ENCODE data around the gene SIL1.
"Not testable (repeated sequence)": the region's sequence is repeated elsewhere in the genome, so short reads cannot be mapped to it uniquely, and the experiment has no call there.

The SIL1 gene

DNA sequence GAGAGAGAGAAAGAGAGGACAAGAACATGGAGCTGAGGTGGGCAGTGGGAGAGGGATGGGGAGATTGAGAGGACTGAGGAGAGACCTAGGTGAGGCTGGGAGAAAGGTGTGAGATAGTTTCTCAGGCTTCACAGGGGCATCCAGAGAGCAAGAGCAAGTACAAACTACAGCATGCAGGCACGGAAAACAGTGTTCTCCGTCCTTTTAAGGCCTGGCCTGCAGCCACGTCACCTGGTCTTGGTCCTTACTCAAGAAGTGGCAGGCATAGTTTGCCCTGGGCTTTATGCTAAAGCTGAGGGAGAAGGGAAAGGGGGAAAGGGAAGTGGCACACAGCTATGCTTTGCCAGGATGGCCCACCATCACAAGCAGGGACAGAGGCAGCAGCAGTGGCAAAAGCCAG is 65.7 kb downstream of the SIL1 start:
- Mint-ChIP-seq H3K4me1 (peaks cover 10% of the 10 kb centered on the region), H3K4me3 (no peak overlapping the region), H3K9me3 (no peaks in the 10 kb centered on the region), H3K36me3 (peaks cover 10% of the 10 kb centered on the region), H3K27ac (no peak overlapping the region), H3K27me3 (no peaks in the 10 kb centered on the region)
- DNase-seq (ENCODE audit: low spot score in 2 of 2): no peak
- no peak for ATAC-seq (ENCODE audit: low read depth)

DNA sequence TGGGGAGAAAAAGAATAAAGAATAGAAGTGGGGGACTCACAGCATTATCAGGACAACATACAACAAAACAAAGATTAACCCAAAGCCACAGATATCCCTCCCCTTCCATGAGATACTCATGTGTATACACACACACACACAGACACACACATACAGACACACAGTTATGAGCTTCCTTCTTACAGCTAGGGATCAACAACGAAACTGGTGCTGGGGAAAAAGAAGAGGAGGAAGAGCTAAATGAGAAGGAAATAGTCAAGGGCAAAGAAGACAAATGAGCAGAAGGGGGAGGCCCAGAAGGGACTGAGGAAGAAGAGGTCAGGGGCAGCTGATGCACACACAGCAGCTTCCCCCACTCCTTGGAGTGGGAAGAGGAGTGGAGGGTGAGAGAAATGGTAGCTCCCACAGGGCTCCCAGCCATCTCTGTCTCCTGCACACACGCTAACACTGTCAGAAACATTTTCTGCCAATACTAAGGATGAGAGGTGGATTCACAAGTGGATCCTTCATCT is 66.2 kb downstream of the SIL1 start:
- Mint-ChIP-seq H3K4me3 (no peak overlapping the region), H3K4me1 (peaks cover 10% of the 10 kb centered on the region), H3K36me3 (peaks cover 15% of the 10 kb centered on the region), H3K9me3 (no peaks in the 10 kb centered on the region), H3K27me3 (no peaks in the 10 kb centered on the region), H3K27ac (no peak overlapping the region)
- no peak for DNase-seq (ENCODE audit: low spot score in 2 of 2)
- ATAC-seq (ENCODE audit: low read depth): no peak

DNA sequence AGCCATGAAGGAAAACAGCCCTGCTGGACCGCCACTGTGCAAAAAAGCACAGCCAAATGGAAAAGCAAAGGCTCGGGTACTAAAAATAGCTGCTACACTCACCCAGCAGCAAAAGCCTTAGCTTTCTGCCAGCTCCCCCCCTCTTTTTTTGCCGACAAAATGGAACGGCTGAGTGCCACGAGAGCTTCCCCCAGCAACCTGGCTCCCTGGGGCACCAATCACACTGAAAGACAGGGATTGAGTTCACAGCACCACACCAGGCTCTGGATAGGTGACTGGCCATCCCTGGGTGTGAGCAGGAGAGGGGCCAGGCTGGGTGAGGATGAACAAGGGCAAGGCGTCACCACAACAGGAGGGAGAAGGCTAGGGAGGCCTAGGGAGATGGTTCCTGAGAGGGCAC is 66.7 kb downstream of the SIL1 start:
- H3K4me3 Mint-ChIP-seq: no peak overlapping the region
- no peak for ATAC-seq (ENCODE audit: low read depth)
- peaks cover 10% of the 10 kb centered on the region for H3K4me1 Mint-ChIP-seq
- DNase-seq (ENCODE audit: low spot score in 2 of 2): no peak
- H3K27ac Mint-ChIP-seq: no peak overlapping the region
- no peaks in the 10 kb centered on the region for H3K27me3 Mint-ChIP-seq
- H3K9me3 Mint-ChIP-seq: no peaks in the 10 kb centered on the region
- H3K36me3 Mint-ChIP-seq: peaks cover 20% of the 10 kb centered on the region

DNA sequence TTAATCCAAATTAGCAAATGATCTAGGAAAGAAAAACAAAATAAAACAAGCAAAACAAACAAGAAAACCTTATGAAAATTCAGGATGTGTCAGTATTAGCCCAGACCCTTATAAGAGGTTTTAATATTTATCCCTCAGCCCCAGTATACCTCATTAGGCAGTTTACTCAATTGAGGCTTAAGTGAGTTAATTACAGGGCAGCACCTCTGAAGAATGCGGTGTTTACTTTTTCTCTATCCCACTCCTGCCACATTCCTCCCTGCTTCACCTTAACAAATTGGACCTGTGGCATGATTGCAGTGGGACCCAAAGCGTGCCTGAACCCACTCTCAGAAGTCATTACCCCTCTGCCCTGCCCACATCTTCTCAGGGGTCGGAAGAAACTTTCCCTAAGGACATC is 67.1 kb downstream of the SIL1 start:
- ATAC-seq (ENCODE audit: low read depth): no peak
- H3K27ac Mint-ChIP-seq: no peak overlapping the region
- no peaks in the 10 kb centered on the region for H3K27me3 Mint-ChIP-seq
- DNase-seq (ENCODE audit: low spot score in 2 of 2): no peak
- H3K4me3 Mint-ChIP-seq: no peak overlapping the region
- peaks cover 17% of the 10 kb centered on the region for H3K36me3 Mint-ChIP-seq
- peaks cover 7% of the 10 kb centered on the region for H3K4me1 Mint-ChIP-seq
- H3K9me3 Mint-ChIP-seq: no peaks in the 10 kb centered on the region

DNA sequence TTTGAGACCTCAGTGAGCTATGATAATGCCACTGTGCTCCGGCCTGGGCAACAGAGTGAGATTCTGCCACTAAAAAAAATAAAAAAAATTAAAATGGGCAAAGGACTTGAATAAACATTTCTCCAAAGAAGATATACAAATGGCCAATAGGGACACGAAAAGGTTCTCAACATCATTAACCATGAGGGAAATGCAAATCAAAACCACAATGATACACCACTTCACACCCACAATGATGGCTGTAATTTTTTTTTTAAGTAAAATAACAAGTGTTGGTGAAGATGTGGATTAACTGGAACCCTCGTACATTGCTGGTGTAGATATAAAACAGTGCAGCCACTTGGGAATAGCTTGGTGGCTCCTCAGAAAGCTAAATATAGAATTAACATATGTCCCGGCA is 68.0 kb downstream of the SIL1 start:
- Mint-ChIP-seq H3K27ac (no peak overlapping the region), H3K4me1 (peaks cover 7% of the 10 kb centered on the region), H3K27me3 (no peaks in the 10 kb centered on the region), H3K4me3 (no peak overlapping the region), H3K9me3 (no peaks in the 10 kb centered on the region), H3K36me3 (peaks cover 17% of the 10 kb centered on the region)
- no peak for ATAC-seq (ENCODE audit: low read depth)
- DNase-seq (ENCODE audit: low spot score in 2 of 2): no peak

DNA sequence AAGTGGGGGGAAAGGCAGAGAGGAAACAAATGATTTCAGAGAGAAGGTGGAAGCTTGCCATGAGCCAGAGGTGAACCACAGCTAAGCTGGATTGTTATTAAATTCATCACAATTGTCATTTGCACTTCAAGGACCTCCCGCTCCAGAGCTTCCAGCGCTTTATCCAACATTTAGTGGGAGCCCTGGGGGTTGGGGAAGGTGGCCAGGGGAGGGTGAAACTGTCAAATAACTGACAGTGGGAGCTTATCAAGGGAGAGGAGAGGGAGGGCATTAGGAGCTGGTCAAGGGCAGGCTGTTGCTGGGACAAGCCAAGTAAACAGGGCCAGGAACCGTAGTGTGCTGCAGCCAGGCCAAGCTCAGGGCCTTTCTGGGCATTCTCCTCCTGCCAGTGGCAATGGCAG is 71.5 kb downstream of the SIL1 start:
- no peak overlapping the region for H3K27ac Mint-ChIP-seq

DNA sequence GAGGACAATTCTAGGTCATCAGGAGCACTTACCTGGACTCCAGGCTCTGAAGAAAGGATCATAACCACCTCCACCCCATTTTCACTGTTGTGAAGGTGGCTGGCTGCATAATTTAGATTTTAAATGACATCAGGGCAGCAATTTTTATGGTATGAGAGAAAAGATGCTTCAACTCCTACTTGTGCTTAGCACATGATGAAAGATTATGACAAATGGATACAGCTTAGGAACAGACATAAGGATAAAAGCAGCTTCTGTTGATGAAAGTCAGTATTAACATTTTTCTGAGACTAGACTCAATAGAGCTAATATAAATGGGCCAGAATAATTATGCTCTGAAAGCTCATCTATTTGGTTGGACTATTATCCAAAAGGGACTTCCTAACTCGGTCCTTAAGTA is 72.2 kb downstream of the SIL1 start:
- Mint-ChIP-seq H3K27ac (no peak overlapping the region), H3K4me3 (no peak overlapping the region), H3K36me3 (peaks cover 20% of the 10 kb centered on the region), H3K4me1 (no peaks in the 10 kb centered on the region), H3K9me3 (no peaks in the 10 kb centered on the region), H3K27me3 (no peaks in the 10 kb centered on the region)
- no peak for ATAC-seq (ENCODE audit: low read depth)
- DNase-seq (ENCODE audit: low spot score in 2 of 2): no peak

More for the DNA sequence above, 71.5 kb downstream of the SIL1 start:
- DNase-seq (ENCODE audit: low spot score in 2 of 2): no peak
- Mint-ChIP-seq H3K4me1 (peaks cover under 1% of the 10 kb centered on the region), H3K9me3 (no peaks in the 10 kb centered on the region), H3K36me3 (peaks cover 17% of the 10 kb centered on the region), H3K4me3 (no peak overlapping the region), H3K27me3 (no peaks in the 10 kb centered on the region)
- no peak for ATAC-seq (ENCODE audit: low read depth)

DNA sequence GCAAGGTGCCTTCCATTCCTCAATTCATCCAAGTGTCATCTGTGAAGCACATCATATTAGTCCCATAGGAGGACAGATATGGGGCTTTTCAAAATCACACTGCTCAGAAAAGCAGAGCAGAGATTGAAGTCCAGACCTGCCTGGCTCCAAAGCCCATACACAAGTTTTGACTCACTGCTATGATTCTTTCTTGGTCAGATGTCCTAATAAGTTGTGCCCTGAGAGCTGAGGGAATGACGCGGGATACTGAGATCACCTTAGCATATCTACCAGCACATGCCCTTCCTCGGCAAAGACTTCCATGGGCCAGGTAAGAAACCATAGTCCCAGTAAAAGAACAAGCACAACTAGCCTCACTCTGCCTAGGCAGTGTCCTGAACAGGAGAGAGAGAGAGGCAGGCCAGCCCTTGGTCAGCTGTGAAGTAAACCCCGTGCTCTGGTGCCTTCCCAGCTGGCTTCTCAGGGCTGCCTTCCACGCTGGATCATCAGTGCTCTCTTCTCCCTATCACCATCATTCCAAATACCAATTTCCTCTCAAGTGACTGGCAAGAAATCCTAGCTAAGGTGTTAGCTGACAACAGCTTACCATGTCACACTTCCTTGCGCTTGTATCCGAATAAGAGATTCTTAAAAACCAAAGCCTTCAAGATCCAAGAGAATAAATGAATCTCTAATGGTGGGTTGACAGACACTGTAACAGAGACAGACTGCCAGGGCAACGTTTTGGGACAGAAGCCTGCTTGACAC is 73.2 kb downstream of the SIL1 start:
- no peak overlapping the region for H3K4me3 Mint-ChIP-seq
- no peak for ATAC-seq (ENCODE audit: low read depth)
- no peaks in the 10 kb centered on the region for H3K9me3 Mint-ChIP-seq

DNA sequence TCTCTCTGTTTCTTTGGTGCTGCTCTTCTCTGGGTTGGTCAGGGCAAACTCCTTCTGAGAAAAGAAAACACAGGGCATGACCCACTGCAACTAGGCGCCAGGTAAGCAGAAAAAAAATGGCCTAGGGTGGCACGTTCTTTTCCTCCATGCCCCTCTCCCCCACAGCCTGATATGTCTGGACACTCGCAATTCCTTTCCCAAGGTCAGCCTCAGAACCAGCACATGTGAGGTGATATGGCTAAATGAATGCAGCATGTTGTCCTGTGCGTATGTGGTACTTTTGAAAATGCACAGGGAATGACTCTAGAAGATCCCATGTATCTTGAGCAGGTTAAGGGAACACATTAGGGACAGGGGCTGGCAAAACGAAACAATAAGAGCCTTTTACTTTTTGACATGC is 77.0 kb downstream of the SIL1 start:
- H3K9me3 Mint-ChIP-seq: no peaks in the 10 kb centered on the region
- H3K36me3 Mint-ChIP-seq: peaks cover 30% of the 10 kb centered on the region
- H3K4me1 Mint-ChIP-seq: no peaks in the 10 kb centered on the region
- ATAC-seq (ENCODE audit: low read depth): no peak
- no peaks in the 10 kb centered on the region for H3K27me3 Mint-ChIP-seq
- no peak for DNase-seq (ENCODE audit: low spot score in 2 of 2)
- no peak overlapping the region for H3K27ac Mint-ChIP-seq
- no peak overlapping the region for H3K4me3 Mint-ChIP-seq

More for the DNA sequence above, 73.2 kb downstream of the SIL1 start:
- Mint-ChIP-seq H3K27ac (no peak overlapping the region), H3K4me1 (no peaks in the 10 kb centered on the region), H3K27me3 (no peaks in the 10 kb centered on the region), H3K36me3 (peaks cover 29% of the 10 kb centered on the region)
- no peak for DNase-seq (ENCODE audit: low spot score in 2 of 2)

DNA sequence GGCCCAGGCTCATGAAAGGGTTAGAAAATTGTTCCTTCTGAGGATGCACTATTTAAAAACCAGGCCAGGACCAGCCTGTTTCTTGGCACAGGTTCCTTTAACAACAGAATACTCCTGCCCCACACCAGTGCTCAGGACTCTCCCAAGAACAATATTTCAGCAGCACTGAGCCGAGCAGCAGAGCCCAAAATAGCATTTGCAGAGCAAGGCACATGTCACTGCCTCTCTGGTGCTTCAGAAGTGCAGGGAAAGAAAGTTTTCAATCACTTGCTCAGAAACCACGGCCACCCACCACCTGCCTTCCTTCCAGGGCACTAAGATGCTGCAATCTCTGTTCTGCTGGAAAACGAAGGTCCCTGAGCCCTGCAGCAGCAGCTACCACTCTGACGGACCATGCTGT is 77.6 kb downstream of the SIL1 start:
- no peaks in the 10 kb centered on the region for H3K27me3 Mint-ChIP-seq
- no peak overlapping the region for H3K27ac Mint-ChIP-seq
- H3K9me3 Mint-ChIP-seq: no peaks in the 10 kb centered on the region
- DNase-seq (ENCODE audit: low spot score in 2 of 2) (no peak), ATAC-seq (ENCODE audit: low read depth) (no peak)
- H3K4me3 Mint-ChIP-seq: no peak overlapping the region
- peaks cover 31% of the 10 kb centered on the region for H3K36me3 Mint-ChIP-seq
- H3K4me1 Mint-ChIP-seq: no peaks in the 10 kb centered on the region

DNA sequence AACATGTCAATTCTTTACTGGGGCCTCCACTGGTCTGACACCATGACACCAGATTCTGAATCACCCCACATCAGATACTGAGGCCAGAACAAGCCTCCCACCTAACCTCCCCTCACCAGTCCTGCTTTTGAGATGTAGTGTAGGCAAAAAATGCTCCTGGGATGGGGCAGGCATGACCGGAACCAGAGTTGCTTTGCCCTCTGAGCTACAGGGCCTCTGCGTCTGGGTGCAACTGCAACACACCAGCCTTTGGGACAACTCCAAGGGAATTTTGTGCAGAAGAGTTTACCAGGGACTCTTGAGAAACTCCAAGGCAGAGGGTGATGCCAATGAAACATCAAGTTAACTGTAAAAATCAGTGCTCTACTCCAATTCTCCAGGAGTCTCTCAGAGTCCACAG is 79.4 kb downstream of the SIL1 start:
- H3K27ac Mint-ChIP-seq: no peak overlapping the region
- no peaks in the 10 kb centered on the region for H3K27me3 Mint-ChIP-seq
- no peaks in the 10 kb centered on the region for H3K4me1 Mint-ChIP-seq
- H3K4me3 Mint-ChIP-seq: no peak overlapping the region
- DNase-seq (ENCODE audit: low spot score in 2 of 2) (no peak), ATAC-seq (ENCODE audit: low read depth) (no peak)
- no peaks in the 10 kb centered on the region for H3K9me3 Mint-ChIP-seq
- H3K36me3 Mint-ChIP-seq: peaks cover 29% of the 10 kb centered on the region

DNA sequence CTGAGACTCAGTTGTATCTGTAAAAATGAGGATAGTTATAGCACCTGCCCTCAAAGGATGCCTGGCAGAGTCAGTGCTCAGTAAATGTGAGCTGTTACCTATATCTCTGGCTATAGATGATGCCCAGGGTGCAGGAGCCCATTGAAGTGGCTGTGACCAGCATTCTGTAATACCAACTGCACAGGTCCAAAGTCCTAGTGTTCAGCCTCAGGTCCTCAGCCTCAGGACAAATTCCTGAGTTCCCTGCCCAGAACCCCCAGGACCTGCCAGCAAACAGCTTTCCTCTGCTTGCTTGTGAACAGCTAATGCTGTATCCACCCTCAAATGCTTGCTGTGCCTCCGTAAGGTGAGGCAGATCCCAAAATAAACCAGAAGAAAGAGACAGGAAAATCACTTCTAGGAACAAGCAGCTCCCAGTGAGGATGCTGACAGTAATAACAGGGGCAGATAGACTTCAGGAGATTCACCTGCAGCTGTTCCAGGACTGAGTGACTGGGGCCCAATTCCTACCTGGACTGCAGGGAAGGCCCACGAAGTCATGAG is 80.8 kb downstream of the SIL1 start:
- Mint-ChIP-seq H3K4me1 (no peaks in the 10 kb centered on the region), H3K4me3 (no peak overlapping the region), H3K27ac (no peak overlapping the region), H3K27me3 (no peaks in the 10 kb centered on the region), H3K9me3 (peaks cover 2% of the 10 kb centered on the region), H3K36me3 (peaks cover 32% of the 10 kb centered on the region)
- DNase-seq (ENCODE audit: low spot score in 2 of 2): no peak
- ATAC-seq (ENCODE audit: low read depth): no peak

DNA sequence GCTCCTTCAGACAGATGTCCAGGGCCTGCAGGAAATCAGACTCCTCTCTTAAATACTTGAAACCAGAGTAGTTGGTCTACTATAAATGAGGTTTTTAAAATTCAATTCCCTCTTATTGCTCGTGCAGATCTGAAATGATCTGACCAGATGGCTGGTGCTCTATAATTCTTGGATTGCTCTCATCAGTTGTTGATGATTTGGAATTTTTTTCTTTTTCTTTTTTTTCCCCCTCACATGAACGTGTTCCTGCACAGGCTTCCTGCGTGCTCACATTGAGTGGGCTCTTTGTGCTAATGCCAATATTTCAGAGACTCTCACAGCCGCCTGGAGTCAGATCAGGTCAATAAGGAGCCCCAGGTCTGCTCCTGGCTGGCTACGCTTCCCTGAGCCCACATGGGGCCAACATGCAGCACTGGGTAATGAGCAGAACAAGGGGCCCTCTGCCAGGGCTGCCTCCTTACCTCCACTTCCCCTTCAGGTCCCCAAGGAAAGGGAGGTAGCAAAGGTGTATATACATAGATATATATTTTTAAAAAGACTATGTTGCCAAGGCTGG is 82.0 kb downstream of the SIL1 start:
- DNase-seq (ENCODE audit: low spot score in 2 of 2): no peak
- no peaks in the 10 kb centered on the region for H3K27me3 Mint-ChIP-seq
- ATAC-seq (ENCODE audit: low read depth): no peak
- H3K4me3 Mint-ChIP-seq: no peak overlapping the region
- no peak overlapping the region for H3K27ac Mint-ChIP-seq
- peaks cover 33% of the 10 kb centered on the region for H3K36me3 Mint-ChIP-seq
- no peaks in the 10 kb centered on the region for H3K4me1 Mint-ChIP-seq
- peaks cover 2% of the 10 kb centered on the region for H3K9me3 Mint-ChIP-seq

DNA sequence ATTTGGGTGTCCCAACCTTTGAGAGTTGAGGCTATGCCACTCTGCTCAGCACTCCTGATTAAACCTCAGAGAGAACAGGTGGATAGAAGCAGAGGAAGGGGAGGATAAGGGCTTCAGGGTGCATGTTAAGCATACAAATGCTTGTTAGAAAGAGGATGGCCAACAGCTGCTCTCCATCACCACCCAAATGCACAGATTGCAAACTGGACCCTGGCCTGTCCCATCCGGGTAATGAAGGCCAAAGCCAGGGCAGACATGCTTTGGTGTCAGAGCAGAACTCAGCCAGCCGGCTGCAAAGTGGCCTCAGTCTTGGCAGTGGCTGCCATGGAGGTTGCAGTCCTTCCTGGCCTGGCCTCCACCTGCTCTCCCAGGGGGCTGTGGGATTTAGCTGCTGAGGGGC is 84.3 kb downstream of the SIL1 start:
- H3K36me3 Mint-ChIP-seq: peaks cover 19% of the 10 kb centered on the region
- ATAC-seq (ENCODE audit: low read depth) (no peak), DNase-seq (ENCODE audit: low spot score in 2 of 2) (no peak)
- H3K9me3 Mint-ChIP-seq: peaks cover 2% of the 10 kb centered on the region
- no peak overlapping the region for H3K4me3 Mint-ChIP-seq
- H3K4me1 Mint-ChIP-seq: no peaks in the 10 kb centered on the region
- no peaks in the 10 kb centered on the region for H3K27me3 Mint-ChIP-seq
- no peak overlapping the region for H3K27ac Mint-ChIP-seq

DNA sequence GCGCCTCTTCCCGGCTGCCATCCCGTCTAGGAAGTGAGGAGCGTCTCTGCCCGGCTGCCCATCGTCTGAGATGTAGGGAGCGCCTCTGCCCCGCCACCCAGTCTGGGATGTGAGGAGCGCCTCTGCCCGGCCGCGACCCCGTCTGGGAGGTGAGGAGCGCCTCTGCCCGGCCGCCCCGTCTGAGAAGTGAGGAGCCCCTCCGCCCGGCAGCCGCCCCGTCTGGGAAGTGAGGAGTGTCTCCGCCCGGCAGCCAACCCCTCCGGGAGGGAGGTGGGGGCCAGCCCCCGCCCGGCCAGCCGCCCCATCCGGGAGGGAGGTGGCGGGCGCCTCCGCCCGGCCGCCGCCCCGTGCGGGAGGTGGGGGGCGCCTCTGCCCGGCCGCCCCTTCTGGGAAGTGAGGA is 85.8 kb downstream of the SIL1 start:
- not testable (repeated sequence) for H3K4me3 Mint-ChIP-seq; ATAC-seq (ENCODE audit: low read depth); H3K9me3 Mint-ChIP-seq; H3K27me3 Mint-ChIP-seq; H3K27ac Mint-ChIP-seq; H3K4me1 Mint-ChIP-seq; DNase-seq (ENCODE audit: low spot score in 2 of 2)
- H3K36me3 Mint-ChIP-seq: peaks cover 14% of the 10 kb centered on the region

Data from memory B cell (primary cell).